GM18508 (cell line): ENCODE measurements around the gene FAM20A.
"Not testable (repeated sequence)": the region's sequence is repeated elsewhere in the genome, so short reads cannot be mapped to it uniquely, and the experiment has no call there.

Source experiments
- ATAC-seq: cut with Tn5 transposase; IDR thresholded peaks from one replicate; pipeline ENCODE4 v1.9.1; 2021; ENCODE audit warnings: moderate number of reproducible peaks; ENCODE audit not compliant: insufficient read depth, unreplicated experiment

The FAM20A gene

GRCh38 chr17:68592682-68593641 is 8.2 kb downstream of the FAM20A start:
- no peak for ATAC-seq

- no peak for ATAC-seq
Measured at GRCh38 chr17:68592009-68592408, 9.2 kb downstream of the FAM20A start.

- ATAC-seq = no peak
Measured at GRCh38 chr17:68591583-68591982, 9.6 kb downstream of the FAM20A start.

GRCh38 chr17:68589086-68589485 is 12.1 kb downstream of the FAM20A start:
- no peak for ATAC-seq

GRCh38 chr17:68588362-68588761 is 12.8 kb downstream of the FAM20A start:
- ATAC-seq = no peak

- ATAC-seq = no peak
Measured at GRCh38 chr17:68587847-68588246, 13.3 kb downstream of the FAM20A start.

GRCh38 chr17:68587026-68587425 is 14.1 kb downstream of the FAM20A start:
- no peak for ATAC-seq

- no peak for ATAC-seq
Measured at GRCh38 chr17:68585643-68586042, 15.5 kb downstream of the FAM20A start.

- ATAC-seq = no peak
Measured at GRCh38 chr17:68584581-68585303, 16.4 kb downstream of the FAM20A start.

- ATAC-seq = not testable (repeated sequence)
Measured at GRCh38 chr17:68582867-68583266, 18.3 kb downstream of the FAM20A start.

GRCh38 chr17:68581863-68582645 is 19.1 kb downstream of the FAM20A start:
- no peak for ATAC-seq

GRCh38 chr17:68580236-68580770 is 20.9 kb downstream of the FAM20A start:
- no peak for ATAC-seq

GRCh38 chr17:68579194-68579927 is 21.8 kb downstream of the FAM20A start:
- ATAC-seq = no peak

- no peak for ATAC-seq
Measured at GRCh38 chr17:68578236-68578635, 22.9 kb downstream of the FAM20A start.

GRCh38 chr17:68577497-68577821 is 23.7 kb downstream of the FAM20A start:
- ATAC-seq = no peak

GRCh38 chr17:68576811-68577496 is 24.2 kb downstream of the FAM20A start:
- ATAC-seq = no peak

- ATAC-seq = no peak
Measured at GRCh38 chr17:68576137-68576536, 25.0 kb downstream of the FAM20A start.

- ATAC-seq = no peak
Measured at GRCh38 chr17:68573338-68573737, 27.8 kb downstream of the FAM20A start.

- ATAC-seq = no peak
Measured at GRCh38 chr17:68572138-68572842, 28.9 kb downstream of the FAM20A start.
